GM18511 (cell line): ENCODE data around the gene CETN1.

Experiments
- ATAC-seq: cut with Tn5 transposase; IDR thresholded peaks from one replicate; pipeline ENCODE4 v1.9.1; 2021; ENCODE audit warnings: mild to moderate bottlenecking, moderate library complexity; ENCODE audit not compliant: unreplicated experiment

Gene CETN1

DNA sequence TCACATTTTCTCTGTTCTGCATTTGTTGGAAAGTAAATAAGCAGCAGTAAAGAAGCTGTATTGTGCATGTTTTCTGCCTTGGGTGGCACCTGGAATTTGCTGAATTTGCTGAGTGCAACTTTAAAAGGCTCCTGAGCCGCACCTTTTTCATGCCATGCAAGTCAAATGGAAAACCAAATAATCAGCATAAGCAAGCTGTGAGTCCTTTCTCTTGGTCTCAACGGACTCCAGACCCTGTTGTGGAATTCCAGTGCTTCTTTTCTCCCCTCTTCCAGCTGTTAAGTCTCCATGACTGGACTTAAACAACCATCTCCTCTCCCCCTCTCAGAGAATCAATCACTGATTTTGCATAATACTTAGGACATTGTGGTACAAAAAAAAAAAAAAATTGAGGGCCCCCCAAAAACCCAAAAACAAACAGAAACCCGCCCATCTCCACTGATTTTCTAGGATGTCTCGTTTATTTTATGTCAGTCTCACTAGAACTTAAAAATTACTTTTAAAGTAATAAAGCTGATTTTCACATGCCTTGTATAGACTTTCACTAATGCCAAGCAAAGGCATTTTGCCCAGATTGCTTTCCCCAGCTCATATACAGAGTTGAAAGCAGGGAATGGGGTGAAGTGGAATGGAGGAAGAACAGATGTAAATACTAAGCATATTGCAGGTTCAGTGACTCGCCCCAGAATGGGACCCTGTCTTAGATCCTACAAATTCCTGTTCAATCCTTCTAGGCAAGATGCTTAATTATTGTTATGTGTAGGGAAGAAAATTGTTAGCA lies 5.1 kb upstream of the CETN1 start:
- no peak for ATAC-seq

DNA sequence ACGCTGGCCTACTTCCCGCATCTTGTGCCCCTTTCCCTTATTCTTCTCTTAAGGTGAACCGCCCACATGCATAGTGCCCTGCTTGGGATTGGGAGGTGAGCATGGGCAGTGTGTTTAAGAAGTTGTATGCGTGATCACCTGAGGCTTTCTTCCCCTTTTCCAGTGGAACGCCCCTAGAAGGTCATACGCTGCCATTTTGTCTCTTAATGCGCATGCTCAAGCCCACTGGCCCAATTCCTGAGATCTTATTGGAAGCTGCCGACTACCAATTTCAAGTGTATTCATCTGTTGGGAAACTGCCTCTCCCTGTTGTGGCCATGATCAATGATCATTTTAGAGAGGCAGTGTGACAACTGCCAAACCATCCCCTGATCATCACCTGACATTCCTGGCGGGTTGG lies 3.3 kb upstream of the CETN1 start:
- ATAC-seq = no peak

GRCh38 chr18:577643-578375 lies 2.4 kb upstream of the CETN1 start:
- no peak for ATAC-seq

DNA sequence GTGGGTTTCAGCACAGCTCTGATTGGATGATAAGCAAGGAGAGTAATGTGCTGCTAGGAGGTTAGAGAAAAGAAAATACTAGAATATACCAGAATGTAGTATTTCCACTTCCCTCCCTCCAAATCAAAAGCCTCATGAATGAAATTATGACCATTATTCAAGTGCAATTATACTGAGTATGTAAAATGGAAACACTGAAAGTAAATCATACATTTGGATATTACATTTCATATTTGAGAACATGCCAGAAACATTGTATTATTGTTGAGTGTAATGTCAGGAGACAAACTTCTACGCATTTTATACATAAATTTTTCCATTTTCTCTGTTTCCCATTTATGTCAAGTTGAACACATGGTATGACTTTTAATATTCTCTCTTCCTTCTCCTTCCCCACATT lies 942 bp upstream of the CETN1 start:
- ATAC-seq = no peak

- ATAC-seq = no peak
Observed at GRCh38 chr18:581096-581495, 916 bp downstream of the CETN1 start.

DNA sequence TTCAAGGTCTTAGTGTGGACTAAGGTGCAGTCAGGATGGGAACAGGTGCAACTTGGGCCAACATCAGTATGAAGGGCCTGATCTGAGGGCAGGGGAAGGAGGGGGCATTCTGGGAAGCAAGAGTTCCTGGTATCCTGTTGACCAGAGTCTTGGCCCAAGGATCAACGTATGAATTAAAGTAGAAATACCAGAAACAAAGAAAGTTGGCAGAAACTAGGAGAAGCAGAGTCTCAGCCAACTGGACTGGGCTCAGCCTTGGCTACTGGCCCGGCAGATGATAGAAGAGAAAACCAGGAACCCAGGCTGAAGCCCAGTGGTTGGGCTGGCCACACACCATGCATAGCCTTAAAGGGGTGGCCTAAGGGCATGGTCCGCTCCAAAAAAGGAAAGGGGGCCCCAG lies 2.3 kb downstream of the CETN1 start:
- no peak for ATAC-seq

GRCh38 chr18:595068-595467 lies 14.9 kb downstream of the CETN1 start:
- no peak for ATAC-seq

GRCh38 chr18:595571-595970 lies 15.4 kb downstream of the CETN1 start:
- ATAC-seq = no peak

GRCh38 chr18:596288-596881 lies 16.2 kb downstream of the CETN1 start:
- ATAC-seq = peak; percentile 59

DNA sequence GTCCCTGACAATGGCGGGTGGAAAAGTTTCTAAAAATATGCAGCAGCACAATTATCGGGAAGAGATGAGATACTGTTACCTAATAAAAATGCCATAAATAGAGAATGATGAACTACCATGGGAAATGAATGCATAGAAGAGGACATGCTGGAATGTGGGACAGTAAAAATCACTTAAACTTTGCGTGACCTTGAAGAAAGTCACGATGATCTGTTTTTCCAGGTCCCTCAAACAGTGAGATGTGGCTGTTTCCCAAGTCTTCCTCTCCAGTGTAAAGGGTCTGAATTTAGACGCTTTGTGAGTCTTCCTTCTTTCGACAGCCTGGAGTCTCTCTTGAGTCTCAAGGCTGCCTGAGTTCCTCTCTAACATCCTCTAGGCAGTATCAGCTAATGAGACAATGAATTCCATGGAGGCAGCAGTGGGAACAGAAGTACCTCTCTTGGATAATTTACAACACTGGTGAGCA lies 18.0 kb downstream of the CETN1 start:
- no peak for ATAC-seq

DNA sequence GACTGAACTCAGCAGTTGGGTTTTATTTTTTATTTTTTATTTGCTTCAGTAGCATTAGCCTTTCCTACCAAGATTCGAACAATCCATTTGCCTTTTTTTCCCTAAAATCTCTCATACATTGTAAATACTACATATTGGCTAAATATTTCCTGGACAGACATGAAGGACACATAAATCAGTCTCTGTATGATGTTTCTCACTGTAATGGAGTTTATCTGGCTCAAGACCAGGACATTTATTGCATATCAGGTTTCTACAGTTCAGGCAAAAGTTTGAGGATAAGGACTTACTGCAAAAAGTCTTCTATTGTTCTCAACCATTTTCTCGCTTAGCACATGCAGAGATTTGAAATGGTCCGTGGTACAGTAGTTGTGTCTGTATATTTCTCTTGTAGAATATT lies 19.9 kb downstream of the CETN1 start:
- no peak for ATAC-seq

GRCh38 chr18:604771-605170 lies 24.6 kb downstream of the CETN1 start:
- ATAC-seq = no peak

GRCh38 chr18:607930-608329 lies 27.8 kb downstream of the CETN1 start:
- no peak for ATAC-seq

- ATAC-seq = no peak
Observed at GRCh38 chr18:610214-610928, 30.2 kb downstream of the CETN1 start.

- no peak for ATAC-seq
Observed at GRCh38 chr18:612156-612555, 32.0 kb downstream of the CETN1 start.

DNA sequence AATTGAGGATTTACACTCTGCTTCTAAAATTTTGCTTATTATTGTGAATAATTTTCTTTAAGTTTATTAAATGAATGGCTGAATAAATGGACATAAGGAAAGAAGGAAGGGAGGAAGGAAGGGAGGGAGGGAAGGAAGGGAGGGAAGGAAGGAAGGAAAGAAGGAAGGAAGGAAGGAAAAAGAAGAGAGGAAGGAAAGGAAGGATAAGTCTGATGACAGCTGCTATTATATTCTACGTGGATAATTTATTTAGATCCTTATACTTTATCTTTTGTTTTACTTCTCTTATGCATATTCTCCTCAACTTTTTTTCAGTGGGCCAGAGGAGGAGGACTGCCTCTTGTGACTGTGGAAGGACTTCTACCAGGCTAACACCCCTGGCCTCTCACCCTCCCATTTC lies 34.0 kb downstream of the CETN1 start:
- ATAC-seq = no peak

- ATAC-seq = no peak
Observed at GRCh38 chr18:615092-615521, 34.9 kb downstream of the CETN1 start.

DNA sequence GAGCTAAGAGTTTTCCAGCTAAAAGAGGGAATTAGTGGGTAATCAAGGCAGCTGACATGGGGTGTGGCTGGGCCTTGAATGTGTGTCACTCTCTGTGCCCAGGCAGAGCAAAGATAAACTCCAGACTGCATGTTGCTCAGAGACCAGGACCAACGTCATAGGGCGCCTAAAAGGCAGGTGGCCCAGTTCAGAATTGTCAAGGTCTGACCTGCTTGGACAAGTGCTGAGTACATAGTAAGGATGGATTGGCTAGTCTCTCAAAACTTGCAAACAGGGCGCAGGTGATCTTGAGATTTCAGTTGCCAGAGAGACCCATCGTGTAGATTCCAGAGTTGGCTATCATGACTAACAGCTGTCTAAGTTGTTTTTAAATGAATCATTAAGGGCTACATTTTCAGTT lies 35.6 kb downstream of the CETN1 start:
- ATAC-seq = no peak

DNA sequence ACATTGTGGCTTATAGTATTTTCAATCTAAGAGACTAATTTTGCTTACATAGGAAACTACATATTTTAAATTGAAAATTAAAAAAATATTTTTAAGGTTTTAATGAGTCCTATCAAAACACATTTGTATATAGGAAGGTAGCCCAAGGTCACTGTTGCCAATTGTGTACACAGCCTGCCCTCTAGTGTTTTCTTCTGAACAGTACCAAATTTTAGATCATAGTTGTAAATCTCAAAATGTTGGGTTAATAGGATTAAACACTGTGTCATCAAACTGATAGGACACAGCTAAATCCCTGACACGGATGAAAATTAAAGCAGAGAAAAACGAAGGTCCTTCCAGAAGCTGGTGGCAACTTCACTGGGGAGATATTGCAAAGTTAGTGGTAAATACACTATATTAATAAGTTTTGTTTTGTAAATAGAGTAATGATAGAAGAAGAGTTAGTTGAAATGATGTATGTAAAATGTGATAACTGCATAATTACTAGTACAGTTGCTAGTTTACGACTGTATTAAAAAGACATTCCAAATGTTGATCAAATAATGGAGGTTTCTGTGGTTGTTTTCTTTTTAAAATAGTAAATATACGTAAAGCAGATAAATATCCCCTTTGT lies 36.3 kb downstream of the CETN1 start:
- no peak for ATAC-seq

DNA sequence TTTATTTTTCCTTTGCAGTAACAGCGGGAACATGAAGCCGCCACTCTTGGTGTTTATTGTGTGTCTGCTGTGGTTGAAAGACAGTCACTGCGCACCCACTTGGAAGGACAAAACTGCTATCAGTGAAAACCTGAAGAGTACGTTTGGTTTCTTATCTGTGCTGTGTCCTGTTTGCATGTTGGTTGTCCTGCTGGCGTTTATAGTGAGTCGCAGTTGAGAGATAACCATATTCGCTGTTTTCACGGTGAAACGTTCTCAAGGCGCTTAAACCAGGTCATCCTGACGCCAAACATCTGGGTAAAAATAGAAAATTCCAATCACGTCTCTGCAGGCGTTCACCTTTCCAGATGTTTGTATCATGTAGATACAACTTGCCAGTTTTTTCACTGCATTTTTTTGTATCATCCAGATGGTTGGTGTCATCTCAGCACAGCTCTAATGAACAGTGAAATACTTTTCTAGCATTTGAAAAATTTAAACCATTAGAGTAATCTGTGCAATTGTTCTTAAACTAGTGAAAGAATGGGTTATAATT lies 37.9 kb downstream of the CETN1 start:
- ATAC-seq = no peak

- no peak for ATAC-seq
Observed at GRCh38 chr18:618618-619017, 38.4 kb downstream of the CETN1 start.
